HG03280 (cell line): ENCODE data around the gene KIR3DL3.
"Not testable (repeated sequence)": the region's sequence is repeated elsewhere in the genome, so short reads cannot be mapped to it uniquely, and the experiment has no call there.

ENCODE experiments used
- ATAC-seq: cut with Tn5 transposase; IDR thresholded peaks from one replicate; pipeline ENCODE4 v1.9.1; 2021; ENCODE audit warnings: mild to moderate bottlenecking, moderate library complexity; ENCODE audit not compliant: unreplicated experiment

Gene KIR3DL3

DNA sequence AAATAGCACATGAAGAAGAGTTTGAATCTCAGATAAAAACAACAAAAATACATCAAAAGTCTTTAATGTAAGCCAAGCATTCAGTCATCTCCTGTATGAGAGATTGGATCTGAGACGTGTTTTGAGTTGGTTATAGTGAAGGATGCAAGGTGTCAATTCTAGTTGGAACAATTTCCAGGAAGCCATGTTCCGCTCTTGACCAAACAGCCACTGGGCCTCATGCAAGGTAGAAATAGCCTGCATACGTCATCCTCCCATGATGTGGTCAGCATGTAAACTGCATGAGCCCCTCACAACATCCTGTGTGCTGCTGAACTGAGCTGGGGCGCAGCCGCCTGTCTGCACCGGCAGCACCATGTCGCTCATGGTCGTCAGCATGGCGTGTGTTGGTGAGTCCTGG lies at the start of gene KIR3DL3:
TSS of gene KIR3DL3 (plus strand) at position 301 of the 400 bp plus-strand sequence. CDS start at position 356, 55 bp downstream.
- ATAC-seq, result no peak

DNA sequence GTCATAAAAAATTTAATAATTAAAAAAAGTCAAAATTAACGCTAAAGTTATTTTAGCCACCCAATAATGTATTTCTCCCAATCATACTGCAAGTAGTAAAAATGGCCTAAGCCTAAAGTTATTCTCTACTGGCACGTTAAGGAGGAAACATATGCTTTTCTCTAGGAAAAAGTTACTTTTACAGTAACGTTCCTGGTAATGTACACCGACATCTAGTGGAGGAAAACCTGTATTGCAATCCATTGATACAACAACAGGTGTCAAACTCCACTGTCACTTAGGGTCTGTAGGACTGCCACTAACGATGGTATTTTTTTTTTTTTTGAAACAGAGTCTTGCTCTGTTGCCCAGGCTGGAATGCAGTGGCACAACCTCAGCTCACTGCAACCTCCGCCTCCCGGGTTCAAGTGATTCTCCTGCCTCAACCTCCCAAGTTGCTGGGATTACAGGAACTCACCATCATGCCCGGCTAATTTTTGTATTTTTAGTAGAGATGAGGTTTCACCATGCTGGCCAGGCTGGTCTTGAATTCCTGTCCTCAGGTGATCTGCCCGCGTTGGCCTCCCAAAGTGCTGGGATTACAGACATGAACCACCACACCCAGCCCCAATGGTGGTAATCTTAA lies 47.9 kb upstream of the KIR3DL3 start:
- not testable (repeated sequence) for ATAC-seq

GRCh38 chr19:54677217-54677616 lies 47.0 kb upstream of the KIR3DL3 start:
- no peak for ATAC-seq

DNA sequence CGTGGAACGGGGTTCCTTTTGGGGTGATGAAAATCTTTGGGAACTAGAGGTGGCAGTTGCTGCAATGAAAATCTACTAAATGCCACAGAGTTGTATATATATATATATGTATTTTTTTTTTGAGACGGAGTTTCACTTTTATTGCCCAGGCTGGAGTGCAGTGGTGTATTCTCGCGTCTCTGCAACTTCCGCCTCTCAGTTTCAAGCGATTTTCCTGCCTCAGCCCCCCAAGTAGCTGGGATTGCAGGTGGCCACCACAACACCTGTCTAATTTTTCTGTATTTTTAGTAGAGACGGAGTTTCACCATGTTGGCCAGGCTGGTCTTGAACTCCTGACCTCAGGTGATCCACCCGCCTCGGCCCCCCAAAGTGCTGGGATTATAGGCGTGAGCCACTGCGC lies 42.6 kb upstream of the KIR3DL3 start:
- not testable (repeated sequence) for ATAC-seq

DNA sequence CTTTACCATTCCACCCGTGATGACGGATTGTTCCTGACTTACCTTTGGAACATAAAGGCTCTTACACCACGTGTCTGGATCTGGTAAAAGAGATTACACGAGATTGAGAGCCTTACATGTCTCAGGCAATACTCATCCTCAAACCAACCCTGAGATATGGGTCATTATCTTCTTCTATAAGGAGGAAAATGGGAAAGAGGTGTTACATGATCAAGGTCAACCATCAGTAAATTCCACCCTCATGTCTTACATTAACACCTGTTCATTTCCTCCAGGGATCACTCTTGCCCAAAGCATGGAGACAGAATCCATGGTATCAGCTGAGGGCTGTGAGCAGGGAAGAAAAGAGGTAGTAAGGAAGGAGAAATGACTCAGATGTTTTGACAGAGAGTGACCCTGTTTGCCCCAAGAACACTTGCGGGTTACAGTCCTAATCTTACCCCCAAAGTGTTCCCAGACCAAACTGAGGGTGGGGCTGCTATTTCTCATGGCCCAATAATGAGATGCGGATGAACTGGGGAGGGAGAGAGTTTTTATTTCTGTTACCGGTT lies 41.9 kb upstream of the KIR3DL3 start:
- ATAC-seq, result no peak

- ATAC-seq, result no peak
Measured at GRCh38 chr19:54684527-54684926, 39.7 kb upstream of the KIR3DL3 start.

- no peak for ATAC-seq
Measured at GRCh38 chr19:54691582-54692297, 32.5 kb upstream of the KIR3DL3 start.

- ATAC-seq, result no peak
Measured at GRCh38 chr19:54692298-54692615, 32.0 kb upstream of the KIR3DL3 start.

- no peak for ATAC-seq
Measured at GRCh38 chr19:54694648-54695047, 29.6 kb upstream of the KIR3DL3 start.

DNA sequence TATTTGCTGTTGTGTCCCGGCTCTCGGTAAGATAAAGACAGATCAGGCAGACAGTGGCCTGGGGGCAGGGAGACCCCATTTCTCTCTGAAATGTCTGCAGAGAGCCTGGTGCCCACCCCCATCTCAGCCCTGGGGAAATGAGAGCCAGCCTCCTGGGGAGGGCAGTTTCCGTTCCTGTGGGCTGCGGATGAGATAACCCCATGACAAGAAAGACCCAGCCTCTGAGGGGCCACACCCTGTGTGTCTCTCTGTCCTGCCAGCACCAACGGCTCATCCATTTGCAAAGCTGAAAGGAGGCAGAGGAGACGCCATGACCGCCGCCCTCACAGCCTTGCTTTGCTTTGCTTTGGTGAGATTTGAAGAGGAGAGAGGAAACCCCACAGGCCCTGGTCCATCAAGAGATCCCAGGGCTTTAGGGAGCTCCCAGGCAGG lies 28.1 kb upstream of the KIR3DL3 start:
- no peak for ATAC-seq

- no peak for ATAC-seq
Measured at GRCh38 chr19:54696766-54697165, 27.5 kb upstream of the KIR3DL3 start.

DNA sequence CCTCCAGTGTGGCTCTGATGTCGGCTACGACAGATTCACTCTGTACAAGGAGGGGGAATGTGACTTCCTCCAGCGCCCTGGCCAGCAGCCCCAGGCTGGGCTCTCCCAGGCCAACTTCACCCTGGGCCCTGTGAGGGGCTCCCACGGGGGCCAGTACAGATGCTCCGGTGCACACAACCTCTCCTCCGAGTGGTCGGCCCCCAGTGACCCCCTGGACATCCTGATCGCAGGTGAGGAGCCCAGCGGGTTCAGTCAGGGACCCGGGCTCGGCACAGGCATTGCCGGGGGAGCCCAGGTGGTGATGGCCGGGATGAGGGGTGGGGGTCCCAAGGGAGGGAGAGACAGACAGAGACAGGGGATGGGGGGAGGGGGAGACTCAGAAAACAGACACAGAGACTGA lies 26.5 kb upstream of the KIR3DL3 start:
- ATAC-seq, result not testable (repeated sequence)

DNA sequence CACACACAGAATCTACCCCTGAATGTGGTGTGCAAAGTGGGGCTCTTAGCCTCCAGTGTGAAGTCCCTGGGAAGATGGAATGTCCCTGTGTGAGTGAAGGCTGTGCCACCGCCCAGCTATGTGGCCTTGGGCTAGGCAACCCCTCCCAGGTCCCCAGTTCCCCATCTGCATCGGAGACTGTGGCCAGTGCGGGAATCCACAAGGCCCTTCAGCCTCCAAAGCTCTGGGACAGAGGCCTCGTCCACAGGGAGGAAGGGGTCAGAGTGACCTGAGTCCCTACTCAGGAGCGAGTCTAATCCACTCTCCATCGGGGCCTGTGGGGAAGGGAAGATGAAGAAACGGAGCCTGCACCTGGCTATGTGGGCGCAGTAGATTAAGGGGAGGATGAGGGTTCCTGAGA lies 19.3 kb upstream of the KIR3DL3 start:
- no peak for ATAC-seq

DNA sequence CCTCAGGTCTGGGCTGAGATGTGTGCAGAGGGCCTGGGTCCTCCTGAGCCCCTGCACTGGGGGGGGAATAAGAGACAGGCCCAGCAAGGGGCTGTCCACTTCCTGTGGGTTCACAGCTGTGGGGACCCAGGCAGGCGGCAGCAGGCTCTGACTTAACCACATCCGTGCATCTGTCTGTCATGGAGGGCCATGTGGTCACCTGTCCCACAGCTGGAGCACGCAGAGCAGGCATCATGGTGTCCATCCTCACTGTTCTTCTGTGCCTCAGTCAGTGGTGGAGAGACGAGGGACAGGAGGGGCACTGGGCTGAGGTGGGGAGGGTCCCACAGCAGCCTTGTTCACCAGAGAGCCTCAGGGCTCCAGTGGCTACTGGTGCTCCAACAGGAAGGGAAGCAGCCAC lies 16.3 kb upstream of the KIR3DL3 start:
- no peak for ATAC-seq

- ATAC-seq, result no peak
Measured at GRCh38 chr19:54708781-54709180, 15.5 kb upstream of the KIR3DL3 start.

DNA sequence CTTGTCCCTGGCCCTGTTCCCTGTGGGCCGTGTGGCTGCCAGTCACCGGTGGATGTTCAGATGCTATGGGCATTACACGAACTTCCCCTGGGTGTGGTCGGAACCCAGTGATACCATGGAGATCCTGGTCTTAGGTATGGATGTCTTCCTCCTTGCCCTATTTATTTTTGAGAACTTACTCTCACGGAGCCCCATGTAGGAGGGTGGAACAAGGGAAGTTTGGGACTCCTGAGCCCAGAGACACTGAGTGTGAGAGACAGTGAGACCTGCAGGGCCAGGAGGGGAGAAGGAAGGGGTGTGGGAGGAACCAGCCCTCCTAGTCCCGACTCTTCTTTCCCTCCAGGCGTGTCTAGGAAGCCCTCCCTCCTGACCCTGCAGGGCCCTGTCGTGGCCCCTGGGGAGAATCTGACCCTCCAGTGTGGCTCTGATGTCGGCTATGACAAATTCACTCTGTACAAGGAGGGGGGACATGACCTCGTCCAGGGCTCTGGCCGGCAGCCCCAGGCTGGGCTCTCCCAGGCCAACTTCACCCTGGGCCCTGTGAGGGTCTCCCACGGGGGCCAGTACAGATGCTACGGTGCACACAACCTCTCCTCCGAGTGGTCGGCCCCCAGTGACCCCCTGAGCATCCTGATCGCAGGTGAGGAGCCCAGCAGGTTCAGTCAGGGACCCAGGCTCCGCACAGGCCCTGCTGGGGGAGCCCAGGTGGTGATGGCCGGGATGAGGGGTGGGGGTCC lies 14.9 kb upstream of the KIR3DL3 start:
- ATAC-seq, result no peak

DNA sequence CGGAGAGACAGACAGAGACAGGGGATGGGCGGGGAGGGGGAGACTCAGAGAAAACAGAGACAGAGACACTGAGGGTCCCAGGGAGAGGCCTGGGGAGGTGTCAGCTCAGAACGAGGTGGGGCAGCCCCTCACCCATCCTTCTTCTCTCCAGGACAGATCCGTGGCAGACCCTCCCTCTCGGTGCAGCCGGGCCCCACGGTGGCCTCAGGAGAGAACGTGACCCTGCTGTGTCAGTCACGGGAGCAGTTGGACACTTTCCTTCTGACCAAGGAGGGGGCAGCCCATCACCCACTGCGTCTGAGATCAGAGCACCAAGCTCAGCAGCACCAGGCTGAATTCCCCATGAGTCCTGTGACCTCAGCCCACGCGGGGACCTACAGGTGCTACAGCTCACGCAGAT lies 14.3 kb upstream of the KIR3DL3 start:
- not testable (repeated sequence) for ATAC-seq

GRCh38 chr19:54724644-54725043 lies 402 bp downstream of the KIR3DL3 start:
- no peak for ATAC-seq

DNA sequence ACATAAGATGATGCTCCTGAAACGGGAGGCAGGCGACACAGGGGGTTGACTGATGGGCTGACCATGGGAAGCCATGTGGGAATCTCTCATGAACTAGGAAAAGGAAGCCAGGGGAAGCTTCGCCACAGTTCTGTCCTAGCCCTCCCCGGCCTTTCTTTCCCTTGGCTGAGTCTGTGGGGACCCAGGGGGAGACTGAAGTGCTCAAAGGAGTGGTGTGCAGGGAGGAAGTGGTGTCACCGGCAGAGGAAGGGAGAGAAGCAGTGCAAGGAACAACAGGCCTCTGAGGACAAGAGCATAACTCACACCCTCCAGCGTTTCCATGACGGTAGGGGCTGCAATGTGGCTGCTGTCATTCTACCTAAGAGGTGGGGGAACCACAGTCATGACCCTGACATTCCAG lies 1.1 kb downstream of the KIR3DL3 start:
- ATAC-seq, result no peak

- no peak for ATAC-seq
Measured at GRCh38 chr19:54727562-54727961, 3.3 kb downstream of the KIR3DL3 start.

DNA sequence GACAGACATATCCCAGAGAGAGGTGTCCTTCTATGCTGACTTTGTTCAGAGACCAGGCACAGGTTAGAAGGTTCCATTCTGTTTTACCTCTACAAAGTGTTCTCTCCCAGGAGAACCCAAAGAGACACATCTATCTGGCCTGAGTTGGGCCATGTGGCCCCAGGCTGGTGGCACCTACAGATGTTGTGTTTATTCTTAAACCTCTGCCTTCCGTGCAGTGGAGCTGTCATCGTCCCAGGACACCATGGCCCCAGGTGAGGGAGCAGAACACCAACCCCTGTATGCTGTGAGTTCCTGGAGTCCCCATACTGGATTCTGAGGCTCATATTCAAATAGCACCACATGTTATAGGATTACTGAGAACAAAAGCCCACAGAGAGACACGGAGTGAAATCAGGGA lies 3.9 kb downstream of the KIR3DL3 start:
- ATAC-seq, result no peak
